CD4-positive, alpha-beta T cell treated with Interleukin-21 for 1 hour (primary cell): Measurements from ENCODE around the gene RNF167.

Experiments used
- DNase-seq: peaks from one replicate; pipeline ENCODE4 v3.0.0-alpha.2; 2020

Gene RNF167

DNA sequence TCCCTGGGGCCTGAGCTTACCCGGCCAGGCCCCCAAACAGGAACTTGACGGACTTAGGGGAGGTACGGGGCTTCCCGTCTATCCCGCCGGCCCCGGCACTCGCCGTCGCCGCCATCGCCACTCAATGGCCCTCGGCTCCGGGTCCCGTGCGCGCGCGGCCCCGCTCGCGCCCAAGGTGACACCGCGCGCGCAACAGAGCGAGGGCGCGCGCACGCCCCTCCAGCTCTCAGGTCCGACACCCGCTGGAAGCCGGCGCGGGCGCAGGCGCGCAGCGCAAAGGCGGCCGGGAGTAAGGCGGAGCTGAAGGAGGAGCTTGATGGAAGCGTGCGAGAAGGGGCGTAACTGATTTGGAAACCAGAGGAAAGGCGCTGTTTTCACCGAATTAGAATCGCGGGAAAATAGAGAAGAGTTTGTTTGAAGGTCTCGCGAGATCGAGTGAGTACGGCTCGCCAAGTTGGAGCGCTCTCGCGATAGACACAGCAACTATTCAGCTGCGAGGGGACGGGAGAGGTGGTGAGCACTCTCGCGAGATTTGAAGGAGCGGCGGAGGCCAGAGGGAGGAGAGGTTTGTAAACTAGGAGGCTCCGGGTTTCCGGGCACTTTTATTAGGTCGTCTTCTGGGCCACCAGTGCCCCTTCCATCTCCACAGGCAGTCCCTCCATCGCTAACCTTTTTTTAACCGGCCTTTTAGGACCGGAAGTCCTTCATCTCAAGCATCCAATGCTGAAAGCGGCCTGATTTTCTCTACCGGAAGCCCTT is at the start of gene RNF167, which contains the start of gene SLC25A11:
TSS of gene RNF167 (plus strand) at position 473 of the 759 bp plus-strand sequence. CDS start 642 bp downstream, outside the sequence.
TSS of gene SLC25A11 (minus strand) at position 251 of the 759 bp plus-strand sequence. CDS start at position 115, 136 bp downstream.
- DNase-seq, result peak; percentile 100

DNA sequence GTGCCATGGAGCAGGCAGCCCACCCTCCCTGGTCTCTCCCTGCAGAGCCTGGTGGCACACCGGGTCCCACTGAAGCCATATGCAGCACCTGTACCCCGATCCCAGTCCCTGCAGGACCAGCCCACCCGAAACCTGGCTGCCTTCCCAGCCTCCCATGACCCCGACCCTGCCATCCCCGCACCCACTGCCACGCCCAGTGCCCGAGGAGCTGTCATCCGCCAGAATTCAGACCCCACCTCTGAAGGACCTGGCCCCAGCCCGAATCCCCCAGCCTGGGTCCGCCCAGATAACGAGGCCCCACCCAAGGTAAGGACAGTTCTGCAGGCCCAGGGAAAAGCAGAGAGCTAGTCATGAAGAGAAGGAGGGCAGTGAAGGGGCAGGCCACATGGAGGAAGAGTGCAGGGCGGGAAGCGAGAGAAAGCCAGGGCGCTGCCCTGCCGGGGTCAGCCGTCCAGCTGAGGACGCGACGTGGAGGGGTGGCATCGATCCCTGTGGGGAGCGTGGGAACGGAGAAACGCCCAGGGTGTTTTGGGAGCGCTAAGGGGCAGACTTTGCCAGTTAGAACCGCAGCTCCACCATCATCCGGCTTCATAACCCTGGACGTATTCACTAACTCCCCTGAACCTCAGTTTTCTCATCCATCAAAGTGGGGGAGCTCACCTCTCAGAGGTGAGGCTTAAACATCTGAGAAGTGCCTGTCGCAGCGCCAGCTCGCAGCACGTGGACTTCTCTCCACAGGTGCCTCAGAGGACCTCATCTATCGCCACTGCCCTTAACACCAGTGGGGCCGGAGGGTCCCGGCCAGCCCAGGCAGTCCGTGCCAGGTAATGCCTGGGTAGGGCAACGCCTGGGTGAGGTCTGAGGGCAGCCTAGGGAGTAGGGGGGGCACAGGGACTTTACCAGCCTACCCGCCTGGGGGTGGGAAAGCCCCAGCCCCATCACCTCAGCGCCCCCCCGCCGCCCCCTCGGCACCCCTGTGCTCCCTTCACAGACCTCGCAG is 48.4 kb upstream of the RNF167 start:
- no peak for DNase-seq

DNA sequence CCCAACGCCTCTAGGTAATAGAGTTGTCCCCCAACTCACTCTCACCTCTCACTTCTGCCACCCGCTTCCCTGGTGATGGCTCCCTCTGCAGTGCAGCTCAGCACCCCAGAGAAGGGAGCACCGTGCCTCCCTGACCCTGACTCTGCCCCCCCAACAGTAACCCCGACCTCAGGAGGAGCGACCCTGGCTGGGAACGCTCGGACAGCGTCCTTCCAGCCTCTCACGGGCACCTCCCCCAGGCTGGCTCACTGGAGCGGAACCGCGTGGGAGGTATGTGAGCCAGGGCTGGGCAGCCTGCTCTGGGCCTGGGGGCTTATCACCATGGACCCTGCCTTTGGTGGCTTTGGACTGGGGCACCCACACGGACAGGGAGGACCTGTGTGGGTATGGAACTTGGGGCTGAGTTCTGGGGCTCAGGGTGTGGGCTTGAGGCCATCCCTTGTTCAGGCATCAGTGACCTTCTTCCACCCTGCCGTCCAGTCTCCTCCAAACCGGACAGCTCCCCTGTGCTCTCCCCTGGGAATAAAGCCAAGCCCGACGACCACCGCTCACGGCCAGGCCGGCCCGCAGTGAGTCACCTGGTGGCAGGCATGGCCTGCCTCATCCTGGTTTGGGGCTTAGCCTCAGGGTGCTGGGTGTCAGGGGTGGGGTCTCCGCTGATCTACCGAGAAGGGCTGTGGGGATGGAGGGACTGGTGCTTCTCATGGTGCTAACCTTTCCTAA is 47.4 kb upstream of the RNF167 start:
- DNase-seq, result no peak

DNA sequence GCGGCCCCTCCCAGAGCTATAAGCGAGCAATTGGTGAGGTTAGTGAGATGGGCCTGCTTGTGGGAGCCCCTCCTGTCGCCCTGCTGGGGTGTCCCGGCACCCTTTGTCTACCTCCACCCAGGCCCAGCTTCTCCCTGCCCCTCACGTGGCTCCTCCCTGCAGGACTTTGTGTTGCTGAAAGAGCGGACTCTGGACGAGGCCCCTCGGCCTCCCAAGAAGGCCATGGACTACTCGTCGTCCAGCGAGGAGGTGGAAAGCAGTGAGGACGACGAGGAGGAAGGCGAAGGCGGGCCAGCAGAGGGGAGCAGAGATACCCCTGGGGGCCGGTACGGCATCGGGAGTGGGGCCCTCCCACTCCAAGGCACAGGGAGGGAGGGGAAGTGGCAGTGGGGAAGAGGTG is 46.8 kb upstream of the RNF167 start:
- no peak for DNase-seq

DNA sequence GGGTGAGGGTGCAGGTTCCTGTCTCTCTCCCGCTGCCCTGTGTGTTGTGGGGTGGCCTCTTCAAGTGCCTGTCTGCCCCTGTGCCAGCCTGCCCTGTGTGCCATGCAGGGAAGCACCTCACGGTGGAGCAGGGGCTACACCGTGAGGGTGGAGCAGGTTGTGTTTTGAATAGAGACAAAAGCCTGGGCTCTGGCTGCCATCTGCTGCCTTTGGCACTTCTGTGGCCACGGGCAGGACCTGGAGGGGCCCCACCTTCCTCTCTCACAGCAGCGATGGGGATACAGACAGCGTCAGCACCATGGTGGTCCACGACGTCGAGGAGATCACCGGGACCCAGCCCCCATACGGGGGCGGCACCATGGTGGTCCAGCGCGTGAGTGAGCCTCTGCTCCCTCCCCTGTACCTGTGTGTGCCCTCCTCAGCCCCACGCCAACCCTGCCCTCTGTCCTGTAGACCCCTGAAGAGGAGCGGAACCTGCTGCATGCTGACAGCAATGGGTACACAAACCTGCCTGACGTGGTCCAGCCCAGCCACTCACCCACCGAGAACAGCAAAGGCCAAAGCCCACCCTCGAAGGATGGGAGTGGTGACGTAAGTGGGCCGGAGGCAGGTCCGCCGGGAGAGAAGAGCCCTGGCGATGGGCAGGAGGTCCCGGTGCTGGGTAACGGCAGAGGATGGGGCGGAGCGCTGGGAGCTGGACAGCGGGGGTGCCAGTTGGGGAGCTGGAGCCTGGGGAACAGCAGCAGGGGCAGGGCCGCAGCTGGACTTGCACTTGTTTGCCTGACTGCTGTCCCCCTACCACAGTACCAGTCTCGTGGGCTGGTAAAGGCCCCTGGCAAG is 46.1 kb upstream of the RNF167 start:
- no peak for DNase-seq

DNA sequence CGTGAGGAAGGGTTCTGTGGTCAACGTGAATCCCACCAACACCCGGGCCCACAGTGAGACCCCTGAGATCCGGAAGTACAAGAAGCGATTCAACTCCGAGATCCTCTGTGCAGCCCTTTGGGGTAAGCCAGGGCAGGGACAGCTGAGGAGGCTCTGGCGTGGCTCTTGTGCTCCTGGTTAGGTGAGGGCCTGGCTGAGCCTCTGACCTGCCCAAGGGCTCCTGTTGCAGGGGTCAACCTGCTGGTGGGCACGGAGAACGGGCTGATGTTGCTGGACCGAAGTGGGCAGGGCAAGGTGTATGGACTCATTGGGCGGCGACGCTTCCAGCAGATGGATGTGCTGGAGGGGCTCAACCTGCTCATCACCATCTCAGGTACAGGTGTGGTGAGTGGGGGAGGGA is 44.9 kb upstream of the RNF167 start:
- no peak for DNase-seq

DNA sequence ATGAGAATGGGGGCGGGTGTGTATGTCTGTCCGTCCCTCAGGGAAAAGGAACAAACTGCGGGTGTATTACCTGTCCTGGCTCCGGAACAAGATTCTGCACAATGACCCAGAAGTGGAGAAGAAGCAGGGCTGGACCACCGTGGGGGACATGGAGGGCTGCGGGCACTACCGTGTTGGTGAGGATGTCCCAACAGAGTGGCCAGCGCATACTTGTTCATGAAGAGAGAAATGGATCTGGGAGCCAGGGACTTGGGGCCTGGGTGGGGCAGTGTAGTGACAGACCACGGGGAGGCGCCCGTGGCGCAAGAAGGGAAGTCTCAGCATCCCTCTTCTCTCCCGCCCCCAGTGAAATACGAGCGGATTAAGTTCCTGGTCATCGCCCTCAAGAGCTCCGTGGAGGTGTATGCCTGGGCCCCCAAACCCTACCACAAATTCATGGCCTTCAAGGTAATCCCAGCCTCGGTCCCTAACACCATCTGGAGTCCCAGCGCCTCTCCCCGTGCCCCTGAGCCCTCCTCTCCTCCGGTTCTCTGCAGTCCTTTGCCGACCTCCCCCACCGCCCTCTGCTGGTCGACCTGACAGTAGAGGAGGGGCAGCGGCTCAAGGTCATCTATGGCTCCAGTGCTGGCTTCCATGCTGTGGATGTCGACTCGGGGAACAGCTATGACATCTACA is 44.3 kb upstream of the RNF167 start:
- DNase-seq, result no peak

DNA sequence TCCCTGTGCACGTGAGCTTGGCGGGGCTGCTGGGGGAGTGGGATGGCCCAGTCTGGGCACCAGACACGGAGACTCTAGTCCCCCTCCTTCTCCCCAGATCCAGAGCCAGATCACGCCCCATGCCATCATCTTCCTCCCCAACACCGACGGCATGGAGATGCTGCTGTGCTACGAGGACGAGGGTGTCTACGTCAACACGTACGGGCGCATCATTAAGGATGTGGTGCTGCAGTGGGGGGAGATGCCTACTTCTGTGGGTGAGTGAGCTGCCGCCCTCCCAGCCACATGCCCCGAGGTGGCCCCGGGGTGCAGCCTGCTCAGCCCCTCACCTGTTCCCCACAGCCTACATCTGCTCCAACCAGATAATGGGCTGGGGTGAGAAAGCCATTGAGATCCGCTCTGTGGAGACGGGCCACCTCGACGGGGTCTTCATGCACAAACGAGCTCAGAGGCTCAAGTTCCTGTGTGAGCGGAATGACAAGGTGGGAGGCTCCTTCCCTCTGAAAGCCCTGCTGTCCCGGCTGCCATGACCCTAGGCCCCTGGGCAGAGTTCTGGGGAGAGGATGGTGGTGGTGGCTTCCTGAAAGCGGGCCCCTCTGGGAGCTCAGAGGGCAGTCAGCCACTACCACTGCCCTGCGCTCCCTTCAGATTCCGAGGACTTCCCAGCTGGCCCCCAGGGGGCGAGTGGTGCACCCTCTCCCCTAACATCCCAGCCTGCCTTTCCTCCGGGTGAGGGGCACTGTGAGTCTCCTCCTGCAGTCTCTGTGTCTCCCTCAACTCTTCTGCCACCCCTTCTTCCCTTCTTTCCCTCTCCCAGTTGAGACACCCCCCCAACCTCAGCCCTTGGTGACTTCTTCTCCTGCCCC is 43.5 kb upstream of the RNF167 start:
- no peak for DNase-seq

DNA sequence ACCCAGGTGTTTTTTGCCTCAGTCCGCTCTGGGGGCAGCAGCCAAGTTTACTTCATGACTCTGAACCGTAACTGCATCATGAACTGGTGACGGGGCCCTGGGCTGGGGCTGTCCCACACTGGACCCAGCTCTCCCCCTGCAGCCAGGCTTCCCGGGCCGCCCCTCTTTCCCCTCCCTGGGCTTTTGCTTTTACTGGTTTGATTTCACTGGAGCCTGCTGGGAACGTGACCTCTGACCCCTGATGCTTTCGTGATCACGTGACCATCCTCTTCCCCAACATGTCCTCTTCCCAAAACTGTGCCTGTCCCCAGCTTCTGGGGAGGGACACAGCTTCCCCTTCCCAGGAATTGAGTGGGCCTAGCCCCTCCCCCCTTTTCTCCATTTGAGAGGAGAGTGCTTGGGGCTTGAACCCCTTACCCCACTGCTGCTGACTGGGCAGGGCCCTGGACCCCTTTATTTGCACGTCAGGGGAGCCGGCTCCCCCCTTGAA is 42.8 kb upstream of the RNF167 start:
- DNase-seq, result no peak

DNA sequence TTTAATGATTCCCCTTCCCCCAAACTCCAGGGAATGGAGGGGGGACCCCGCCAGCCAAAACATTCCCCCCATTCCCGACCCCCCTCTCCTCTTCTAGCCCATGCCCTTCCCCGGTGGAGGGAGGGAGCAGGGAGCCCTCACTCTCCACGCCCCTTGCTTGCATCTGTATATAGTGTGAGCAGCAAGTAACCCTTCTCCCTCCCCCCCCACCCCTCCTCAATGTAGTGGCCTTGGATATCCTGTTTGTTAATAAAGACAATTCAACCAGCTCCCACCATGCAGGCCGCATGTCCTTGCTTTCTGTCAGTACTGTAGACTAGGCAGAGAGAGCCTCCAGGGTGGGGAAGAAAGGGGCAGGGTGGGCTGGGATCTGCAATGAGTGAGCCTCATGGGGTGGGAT is 42.3 kb upstream of the RNF167 start:
- DNase-seq, result no peak

DNA sequence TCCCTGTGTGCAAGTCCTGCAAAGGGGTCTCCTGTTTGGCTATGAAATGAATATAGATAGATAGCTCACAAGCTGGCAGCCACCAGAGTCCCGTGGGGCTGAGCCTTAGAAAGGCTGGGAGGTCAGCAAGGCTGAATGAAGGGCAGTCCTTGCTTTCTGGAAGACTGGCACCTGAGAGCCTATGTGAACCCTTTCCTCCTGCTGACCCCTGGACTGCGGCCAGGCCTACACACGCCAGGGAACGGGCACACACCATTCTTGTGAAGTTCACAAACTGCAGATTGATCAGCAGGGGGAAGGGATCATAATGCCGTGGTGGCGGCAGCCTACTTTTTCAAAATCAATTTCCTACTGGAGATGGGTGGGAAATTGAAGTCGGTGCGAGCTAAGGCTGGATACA is 41.7 kb upstream of the RNF167 start:
- DNase-seq, result no peak

DNA sequence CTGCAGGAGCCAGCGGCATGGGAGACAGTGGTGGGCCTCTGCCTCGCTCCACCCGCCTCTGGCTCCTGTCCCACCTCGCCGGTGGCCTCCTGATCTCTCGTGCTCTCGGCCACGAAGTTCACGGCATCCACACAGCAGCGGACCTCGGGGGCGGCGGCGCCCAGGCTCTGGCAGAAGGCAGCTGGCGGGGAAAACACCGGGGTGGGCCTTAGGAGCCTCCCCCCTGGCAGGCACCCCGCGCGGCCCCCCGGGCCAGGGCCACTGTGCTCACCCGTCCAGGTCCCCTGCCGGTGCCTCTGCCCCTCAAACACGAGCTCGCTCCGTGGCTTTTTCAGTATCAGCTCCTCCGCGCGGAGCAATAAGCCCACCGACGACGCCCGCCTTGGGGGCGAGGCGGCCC is 41.1 kb upstream of the RNF167 start:
- no peak for DNase-seq

DNA sequence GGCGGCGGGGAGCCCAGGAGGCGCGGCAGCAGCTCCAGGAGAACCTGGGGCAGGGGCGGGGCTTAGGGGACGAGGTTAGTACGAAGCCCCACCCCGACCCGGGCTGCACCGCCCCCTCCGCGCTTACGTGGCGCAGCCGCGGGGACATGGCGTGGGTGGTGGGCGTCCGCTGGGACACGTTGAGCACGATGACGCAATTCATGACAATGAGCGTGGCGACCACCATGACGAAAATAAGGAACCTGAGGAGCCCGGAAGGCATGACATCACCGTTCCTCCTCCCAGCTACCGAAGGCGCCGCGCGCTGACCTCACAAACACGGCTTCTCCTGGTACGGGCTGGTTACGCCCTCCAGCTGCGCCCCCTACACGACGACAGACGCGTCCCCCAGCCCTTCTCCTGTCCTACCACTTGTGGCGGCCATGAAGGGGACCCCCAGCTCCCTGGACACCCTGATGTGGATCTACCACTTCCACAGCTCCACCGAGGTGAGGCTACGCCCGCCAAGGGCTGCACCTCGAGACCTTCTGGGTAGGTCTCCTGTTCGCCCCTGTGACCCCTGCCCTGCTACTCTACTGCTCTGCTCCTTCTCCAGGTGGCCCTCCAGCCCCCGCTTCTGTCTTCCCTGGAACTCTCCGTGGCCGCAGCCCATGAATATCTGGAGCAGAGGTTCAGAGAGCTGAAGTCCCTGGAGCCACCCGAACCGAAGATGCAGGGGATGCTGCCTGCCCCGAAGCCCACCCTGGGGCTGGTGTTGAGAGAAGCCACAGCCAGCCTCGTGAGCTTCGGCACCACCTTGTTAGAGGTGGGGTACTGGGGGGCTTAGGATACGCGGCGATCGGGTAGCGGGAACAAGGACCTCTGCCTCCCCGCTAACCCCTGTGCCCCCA is 40.5 kb upstream of the RNF167 start, which contains the start of gene C17orf107:
TSS of gene C17orf107 (plus strand) at position 196 of the 890 bp plus-strand sequence. CDS start at position 423, 227 bp downstream.
- DNase-seq, result peak; percentile 94

DNA sequence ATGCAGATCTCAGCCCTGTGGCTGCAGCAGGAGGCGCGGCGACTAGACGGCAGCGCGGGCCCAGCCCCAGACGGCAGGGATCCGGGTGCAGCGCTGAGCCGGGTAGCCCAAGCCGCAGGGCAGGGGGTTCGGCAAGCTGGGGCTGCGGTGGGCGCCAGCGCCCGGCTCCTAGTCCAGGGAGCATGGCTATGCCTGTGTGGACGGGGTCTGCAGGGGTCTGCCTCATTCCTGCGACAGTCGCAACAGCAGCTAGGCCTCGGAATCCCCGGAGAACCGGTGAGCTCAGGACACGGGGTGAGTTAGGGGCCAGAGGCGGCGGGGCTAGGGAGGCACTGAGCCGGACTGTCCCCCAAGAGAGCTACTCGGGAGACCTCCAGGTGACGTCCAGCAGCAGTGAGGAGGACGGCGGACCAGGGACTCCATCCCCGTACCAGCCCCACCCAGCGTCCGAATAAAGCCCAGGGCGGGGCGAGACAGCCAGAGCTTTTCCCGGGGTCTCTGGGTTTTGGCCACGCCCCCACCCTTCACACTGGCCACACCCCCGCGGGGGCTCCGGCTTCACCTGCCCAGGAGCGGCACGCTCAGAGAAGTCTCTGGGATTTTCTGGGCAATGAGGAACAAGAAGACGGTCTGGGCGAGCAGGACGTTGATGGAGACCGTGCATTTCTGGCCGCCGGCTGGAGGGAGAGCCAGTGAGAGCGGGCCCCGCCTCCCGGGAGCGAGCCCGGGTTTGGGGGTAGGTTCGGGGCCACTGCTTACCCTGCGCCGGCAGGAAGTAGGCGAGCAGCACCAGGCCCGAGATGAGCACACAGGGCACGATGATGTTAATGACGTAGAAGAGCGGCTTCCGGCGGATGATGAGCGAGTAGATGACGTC is 39.6 kb upstream of the RNF167 start:
- DNase-seq, result peak; percentile 82

DNA sequence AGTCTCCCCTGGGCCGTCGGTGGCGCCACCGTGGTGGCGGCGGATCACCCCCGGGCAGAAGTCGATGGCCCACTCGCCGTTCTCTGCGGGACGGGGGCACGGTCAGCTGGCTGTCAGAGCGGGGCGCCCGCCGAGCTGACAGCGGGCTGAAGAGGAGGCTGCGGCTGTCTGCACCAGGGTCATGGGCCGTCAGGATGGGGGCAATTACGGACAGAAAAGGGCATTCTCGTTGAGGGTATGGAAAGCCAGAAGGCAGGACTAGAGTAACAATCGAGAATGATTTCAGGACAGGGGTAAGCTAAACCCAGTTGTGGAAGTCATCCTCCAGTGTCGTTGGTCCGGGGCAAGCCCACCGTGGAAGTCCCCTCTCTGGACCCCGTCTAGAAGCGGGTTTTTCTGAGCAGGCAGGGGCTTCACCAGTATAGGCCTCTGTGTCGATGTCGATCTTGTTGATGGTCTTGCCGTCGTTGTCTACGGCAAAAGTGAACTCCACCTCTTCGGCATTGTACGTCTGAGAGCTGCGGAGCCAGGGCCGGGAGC is 38.9 kb upstream of the RNF167 start:
- DNase-seq, result no peak

DNA sequence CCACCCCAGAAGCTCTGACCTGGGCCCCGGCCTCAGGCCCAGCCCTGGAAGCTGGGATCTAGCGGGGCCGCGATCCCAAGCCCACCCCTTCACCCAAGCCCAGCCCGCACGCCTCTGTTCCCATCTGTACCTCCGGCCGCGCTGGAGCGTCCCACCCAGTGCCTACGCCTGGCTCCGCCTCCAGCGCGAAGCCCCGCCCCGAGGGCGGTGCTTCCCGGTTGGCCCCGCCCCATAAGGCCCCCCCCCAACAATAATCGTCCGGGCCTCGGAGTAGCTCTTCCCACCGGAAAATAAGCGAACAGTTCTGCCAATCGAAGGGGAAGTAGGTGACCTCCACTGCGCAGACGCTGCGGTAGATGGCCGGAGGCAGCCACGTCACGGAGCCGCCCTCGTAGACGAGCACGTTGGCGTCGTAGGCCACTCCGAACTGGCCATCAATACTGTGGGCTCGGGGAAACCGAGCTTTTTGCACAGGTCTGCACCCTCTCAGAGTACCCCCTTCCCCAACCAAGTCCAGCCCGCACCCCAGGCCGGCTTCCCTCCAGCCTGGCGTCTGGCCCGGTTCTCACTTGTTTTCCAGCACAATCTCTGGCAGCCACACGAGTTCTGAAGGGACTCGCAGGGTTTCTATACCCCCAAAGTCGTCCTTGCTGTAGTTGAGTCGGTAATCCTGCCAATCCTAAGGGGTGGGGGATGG is 38.3 kb upstream of the RNF167 start:
- peak; percentile 46 for DNase-seq

DNA sequence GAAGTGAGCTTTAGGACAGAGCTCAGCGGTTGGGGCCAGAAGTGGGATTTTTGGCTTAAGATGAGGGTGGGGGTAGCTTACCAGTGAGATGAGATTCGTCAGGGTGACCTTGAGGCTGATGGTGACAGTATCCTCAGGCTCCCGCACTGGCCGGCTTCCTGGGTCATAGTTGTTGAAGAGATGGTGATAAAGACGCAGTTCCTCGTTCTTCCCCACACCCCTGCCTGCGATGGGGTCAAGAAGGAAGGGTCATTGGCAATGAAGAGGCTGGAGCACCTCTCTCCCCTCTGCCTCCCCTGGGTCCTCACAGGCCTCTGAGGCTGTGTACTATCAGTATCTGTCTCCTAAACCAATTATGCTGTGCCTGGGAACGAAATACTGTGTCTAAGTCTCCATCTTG is 37.5 kb upstream of the RNF167 start:
- no peak for DNase-seq
